K562 (cell line): ENCODE data around the gene CDKL1.

Source experiments
- ATF3 ChIP-seq, 2 experiments: fragments of 450-650 bp in 1 of 2; sonication (generic) in 1 of 2; formaldehyde crosslinking in 1 of 2; IDR thresholded peaks in 1 of 2; conservative IDR thresholded peaks in 1 of 2; 2 replicates each; pipeline versions ENCODE4 v1.6.1 to v1.8.1; 2016 to 2023; ENCODE audit warnings: mild to moderate bottlenecking in 2 of 2, moderate library complexity in 2 of 2, inconsistent platforms in 1 of 2, missing genetic modification reagents in 1 of 2
- BRD9 ChIP-seq: fragments of 450-650 bp; IDR thresholded peaks from 2 replicates; pipeline ENCODE4 v1.6.1; 2018; ENCODE audit warnings: low read depth; ENCODE audit not compliant: partially characterized antibody
- CTCF ChIP-seq, 3 experiments: IDR thresholded peaks in 2 of 3; conservative IDR thresholded peaks in 1 of 3; 2 replicates each; pipeline ENCODE4 v1.5.1; 2011 to 2012; ENCODE audit warnings: low read length in 3 of 3, mild to moderate bottlenecking in 3 of 3, control low read depth in 2 of 3, improper control_type of control experiment in 1 of 3, inconsistent platforms in 1 of 3, low read depth in 1 of 3, mixed read lengths in 1 of 3, moderate library complexity in 1 of 3; ENCODE audit not compliant: insufficient read depth in 2 of 3
- DDX20 ChIP-seq: fragments of 450-650 bp; IDR thresholded peaks from 2 replicates; pipeline ENCODE4 v1.6.1; 2016; ENCODE audit warnings: missing genetic modification characterization, low read depth, mild to moderate bottlenecking, missing compliant biosample characterization, moderate library complexity
- ESRRB ChIP-seq: fragments of 250-450 bp; sonication (Bioruptor Pico); IDR thresholded peaks from 2 replicates; pipeline ENCODE4 v1.5.0; 2020; ENCODE audit warnings: mild to moderate bottlenecking, moderate library complexity, borderline replicate concordance
- FUS ChIP-seq: fragments of 200-400 bp; formaldehyde crosslinking; optimal IDR thresholded peaks from 2 replicates; pipeline ENCODE3; 2017; ENCODE audit warnings: low read depth, low read length
- POU5F1 ChIP-seq: fragments of 150-350 bp; IDR thresholded peaks from 2 replicates; pipeline ENCODE4 v1.6.1; 2014; ENCODE audit warnings: borderline replicate concordance, low read length, low read depth, mild to moderate bottlenecking; ENCODE audit not compliant: partially characterized antibody
- PRPF4 ChIP-seq: fragments of 200-400 bp; formaldehyde crosslinking; IDR thresholded peaks from one replicate; pipeline ENCODE4 v1.6.1; 2017; ENCODE audit warnings: low read length, low read depth, mild to moderate bottlenecking; ENCODE audit not compliant: insufficient read depth, poor library complexity, severe bottlenecking
- TBP ChIP-seq: optimal IDR thresholded peaks from 2 replicates; pipeline ENCODE3; 2011; ENCODE audit warnings: low read depth, low read length, improper control_type of control experiment
- THRA ChIP-seq: fragments of 450-650 bp; IDR thresholded peaks from 2 replicates; pipeline ENCODE4 v1.6.1; 2017; ENCODE audit warnings: mild to moderate bottlenecking, moderate library complexity

- no peak for TF ChIP-seq ATF3 (IDR thresholded peaks at IDR 0.05)
- no peak for TF ChIP-seq ATF3 (CRISPR knock-in tag; conservative IDR thresholded peaks at IDR 0.05)
- no peak for TF ChIP-seq POU5F1
- no peak for TF ChIP-seq TBP
- TF ChIP-seq CTCF (IDR thresholded peaks at IDR 0.05 in 2 of 3, conservative IDR thresholded peaks at IDR 0.05 in 1 of 3; ENCODE audit: insufficient read depth in 2 of 3, low read depth in 1 of 3, low read length in 3 of 3), result no peak
- TF ChIP-seq THRA, result no peak
- no peak for TF ChIP-seq FUS
- no peak for TF ChIP-seq DDX20 (tag)
- TF ChIP-seq ESRRB (CRISPR knock-in tag), result no peak
- no peak for TF ChIP-seq BRD9
- no peak for TF ChIP-seq PRPF4
Observed at GRCh38 chr14:50364792-50365191, 31.9 kb downstream of the CDKL1 start.
